Measurements from ENCODE around the gene GATAD2B. TPM values are rescaled to one million over a fixed set of nuclear protein-coding genes. Genes with fewer than 3 reads are reported as not detected.

GATAD2B gene
- total and polyA plus RNA-seq, 2 donors (not counting 3 experiments of a cell fraction or from before 2014, with no cell fraction given) = 8.5 to 46.3 TPM

DNA sequence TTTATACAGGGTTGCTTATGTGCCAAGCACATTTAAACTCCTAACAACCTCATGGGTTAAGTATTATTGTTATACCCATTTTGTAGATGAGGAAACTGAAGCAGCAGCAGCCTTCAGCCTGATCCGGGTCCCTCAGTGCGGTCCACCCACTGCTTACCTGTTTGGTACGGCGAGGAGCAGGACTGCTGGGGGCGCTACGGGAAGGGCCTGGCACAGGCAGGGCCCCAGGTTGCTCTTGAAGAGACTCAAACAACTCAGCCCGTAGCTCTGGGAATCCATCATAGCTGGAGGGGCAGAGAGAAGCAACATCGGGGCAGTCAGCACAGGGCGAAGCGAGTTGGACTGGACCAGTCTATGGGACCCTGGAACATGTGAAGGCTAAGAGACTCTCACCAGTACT, 14.6 kb upstream of the GATAD2B start:
- no peaks in the 10 kb centered on the region for H3K27me3 ChIP-seq (ENCODE audit: control insufficient read depth in 2 of 2, insufficient read depth in 2 of 2, low read length in 2 of 2)
- no peak overlapping the region for H3K9ac ChIP-seq (replicated peaks; ENCODE audit: extremely low read depth, insufficient read depth, low read length)
- TF ChIP-seq, protein P1, sequence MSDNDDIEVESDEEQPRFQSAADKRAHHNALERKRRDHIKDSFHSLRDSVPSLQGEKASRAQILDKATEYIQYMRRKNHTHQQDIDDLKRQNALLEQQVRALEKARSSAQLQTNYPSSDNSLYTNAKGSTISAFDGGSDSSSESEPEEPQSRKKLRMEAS (IDR thresholded peaks at IDR 0.05; ENCODE audit: insufficient read depth, insufficient read length) = no peak
- TF ChIP-seq MYC (IDR thresholded peaks at IDR 0.05; ENCODE audit: low read depth, low read length) (no peak), FOS (IDR thresholded peaks at IDR 0.05; ENCODE audit: borderline replicate concordance, insufficient read depth, low read length) (no peak), JUN (IDR thresholded peaks at IDR 0.05; ENCODE audit: borderline replicate concordance, insufficient read depth, insufficient read length, low read depth) (no peak), GATA2 (IDR thresholded peaks at IDR 0.05; ENCODE audit: insufficient read depth, insufficient read length, low read depth, low read length) (no peak)
- TF ChIP-seq, protein P2, sequence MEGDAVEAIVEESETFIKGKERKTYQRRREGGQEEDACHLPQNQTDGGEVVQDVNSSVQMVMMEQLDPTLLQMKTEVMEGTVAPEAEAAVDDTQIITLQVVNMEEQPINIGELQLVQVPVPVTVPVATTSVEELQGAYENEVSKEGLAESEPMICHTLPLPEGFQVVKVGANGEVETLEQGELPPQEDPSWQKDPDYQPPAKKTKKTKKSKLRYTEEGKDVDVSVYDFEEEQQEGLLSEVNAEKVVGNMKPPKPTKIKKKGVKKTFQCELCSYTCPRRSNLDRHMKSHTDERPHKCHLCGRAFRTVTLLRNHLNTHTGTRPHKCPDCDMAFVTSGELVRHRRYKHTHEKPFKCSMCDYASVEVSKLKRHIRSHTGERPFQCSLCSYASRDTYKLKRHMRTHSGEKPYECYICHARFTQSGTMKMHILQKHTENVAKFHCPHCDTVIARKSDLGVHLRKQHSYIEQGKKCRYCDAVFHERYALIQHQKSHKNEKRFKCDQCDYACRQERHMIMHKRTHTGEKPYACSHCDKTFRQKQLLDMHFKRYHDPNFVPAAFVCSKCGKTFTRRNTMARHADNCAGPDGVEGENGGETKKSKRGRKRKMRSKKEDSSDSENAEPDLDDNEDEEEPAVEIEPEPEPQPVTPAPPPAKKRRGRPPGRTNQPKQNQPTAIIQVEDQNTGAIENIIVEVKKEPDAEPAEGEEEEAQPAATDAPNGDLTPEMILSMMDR (IDR thresholded peaks at IDR 0.05; ENCODE audit: extremely low read depth in 1 of 2, insufficient read depth in 1 of 2, low read depth in 1 of 2, low read length in 2 of 2) = no peak
- H3K79me2 ChIP-seq (ENCODE audit: control insufficient read depth, insufficient read depth, low read length) = no peaks in the 10 kb centered on the region
- no peak overlapping the region for H3K4me3 ChIP-seq (replicated peaks in 1 of 3; ENCODE audit: insufficient read depth in 1 of 3, low read depth in 1 of 3, low read length in 3 of 3)
- no peak for DNase-seq (ENCODE audit: low read depth, low spot score)
- H3K27ac ChIP-seq (ENCODE audit: insufficient read depth, low read depth, low read length) = no peak overlapping the region
- no peaks in the 10 kb centered on the region for H4K20me1 ChIP-seq (replicated peaks; ENCODE audit: control insufficient read depth, extremely low read depth, insufficient read depth, low read length)
- H3K4me1 ChIP-seq (ENCODE audit: control insufficient read depth, extremely low read depth, insufficient read depth, low read length) = no peaks in the 10 kb centered on the region
- ChIA-PET POLR2A (no interaction called here), CTCF (interaction anchor here (0.8 to 1.4 kb wide), 2 partner anchors 9 to 21 kb away, joined by 4 to 7 read pairs; partner anchors contain the start of genes CRTC2 and DENND4B)
- intact Hi-C loops (cut with micrococcal nuclease) (no loop called here), dilution Hi-C loops (cut with MboI; ENCODE audit: extremely low pct_ligation_motif_present, low sequenced_read_pairs) (no loop called here)
- no peak for FAIRE-seq
- H3K9me1 ChIP-seq (replicated peaks; ENCODE audit: control insufficient read depth, extremely low read depth, insufficient read depth, low read length) = no peaks in the 10 kb centered on the region
- BruUV-seq (replicated peaks) = no TSS peak
- H3K9me3 ChIP-seq (replicated peaks; ENCODE audit: control insufficient read depth, insufficient read depth, low read length) = no peaks in the 10 kb centered on the region
- peaks cover 5 to 60% of the 10 kb centered on the region in 2 experiments for H3K36me3 ChIP-seq (ENCODE audit: control insufficient read depth in 2 of 2, extremely low read depth in 1 of 2, insufficient read depth in 2 of 2, low read length in 2 of 2)
- no peak overlapping the region for H2AFZ ChIP-seq (ENCODE audit: low read depth, low read length)
- no peak overlapping the region for H3K4me2 ChIP-seq (ENCODE audit: insufficient read depth, low read length)

Data from endothelial cell of umbilical vein (primary cell).